Measurements from ENCODE around the gene YIF1A.
"Not testable (repeated sequence)": the region's sequence is repeated elsewhere in the genome, so short reads cannot be mapped to it uniquely, and the experiment has no call there.

YIF1A gene

DNA sequence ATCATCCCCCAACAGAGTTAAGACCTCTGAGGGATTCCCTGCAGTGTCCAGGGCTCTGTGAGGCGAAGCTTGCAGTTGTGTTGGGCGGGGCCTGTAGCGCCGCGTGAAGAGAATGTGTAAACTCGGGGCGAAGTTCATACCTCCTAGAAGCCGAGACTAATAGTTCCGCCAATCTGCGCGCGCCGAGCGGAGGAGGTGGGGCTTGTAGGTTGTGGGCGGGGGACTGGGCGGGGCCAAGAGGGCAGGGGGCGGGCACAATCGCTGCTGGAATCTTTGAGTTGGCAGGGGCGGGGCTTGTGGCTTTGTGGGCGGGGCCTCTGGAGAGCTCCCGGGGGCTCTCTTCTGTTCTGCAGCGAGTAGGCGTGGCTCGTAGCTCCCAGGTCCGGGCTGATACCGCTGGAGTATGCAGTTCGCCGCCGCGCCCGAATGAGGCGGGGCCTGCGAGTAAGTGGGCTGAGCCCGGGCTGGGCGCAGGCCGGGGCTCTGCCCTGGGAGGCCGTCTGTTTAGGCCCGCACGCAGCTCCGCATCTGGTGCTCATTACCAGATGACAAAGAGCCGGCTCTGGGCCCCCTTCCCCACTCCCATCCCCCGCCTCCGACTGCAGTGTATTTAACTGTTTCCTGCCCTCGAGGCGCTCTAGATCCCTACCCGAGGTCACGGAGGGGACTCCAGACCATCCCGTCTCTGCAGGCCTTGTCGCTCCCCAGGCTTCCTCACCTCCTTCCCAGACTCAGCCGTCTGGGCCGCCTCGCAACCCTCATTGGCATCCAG lies 23.8 kb upstream of the YIF1A start:
- no peaks in the 10 kb centered on the region for H3K9me3 ChIP-seq (ENCODE audit: severe bottlenecking)
- H3K4me3 ChIP-seq (ENCODE audit: low read depth, low read length) = peak overlapping the region; percentile 69
- H3K27ac ChIP-seq = peak overlapping the region; percentile 85
- no peaks in the 10 kb centered on the region for H3K36me3 ChIP-seq
- H3K27me3 ChIP-seq (ENCODE audit: insufficient read depth, low read depth, severe bottlenecking) = no peaks in the 10 kb centered on the region
- DNase-seq = peak; percentile 99
- TF ChIP-seq CTCF (IDR thresholded peaks at IDR 0.05; ENCODE audit: low read depth, low read length) = no peak

GRCh38 chr11:66311965-66312548 lies 23.1 kb upstream of the YIF1A start:
- DNase-seq = peak; percentile 94
- H3K36me3 ChIP-seq = no peaks in the 10 kb centered on the region
- H3K4me3 ChIP-seq (ENCODE audit: low read depth, low read length) = peak overlapping the region; percentile 69
- H3K27me3 ChIP-seq (ENCODE audit: insufficient read depth, low read depth, severe bottlenecking) = no peaks in the 10 kb centered on the region
- no peaks in the 10 kb centered on the region for H3K9me3 ChIP-seq (ENCODE audit: severe bottlenecking)
- H3K27ac ChIP-seq = peak overlapping the region; percentile 81
- no peak; the same call in 1 of the 2 replicates for TF ChIP-seq CTCF (IDR thresholded peaks at IDR 0.05; ENCODE audit: low read depth, low read length)

DNA sequence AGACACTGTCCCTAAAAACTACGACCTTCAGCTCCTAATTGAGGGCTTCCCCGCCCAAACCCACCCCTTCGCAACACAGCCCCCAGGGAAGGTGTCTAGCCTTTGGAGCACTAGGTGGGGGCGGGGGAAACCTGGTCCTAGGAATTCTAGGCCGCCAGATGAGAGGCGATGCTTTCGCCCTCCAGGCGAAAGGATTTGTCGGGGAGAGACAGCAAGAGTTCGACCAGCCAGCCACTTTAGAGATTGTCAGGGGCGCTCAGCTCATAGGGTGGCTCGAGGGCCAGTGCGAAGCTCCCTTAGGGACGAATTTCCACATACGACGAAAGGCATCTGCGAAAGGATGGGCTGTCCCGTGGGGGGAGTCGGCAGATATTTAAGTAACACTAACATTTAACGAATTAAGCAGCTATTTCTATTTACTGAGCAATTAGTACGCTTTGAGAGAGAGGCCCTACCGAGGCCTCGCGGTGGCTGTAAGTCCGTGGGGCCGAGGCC lies 22.6 kb upstream of the YIF1A start:
- H3K9me3 ChIP-seq (ENCODE audit: severe bottlenecking) = no peaks in the 10 kb centered on the region
- TF ChIP-seq CTCF (IDR thresholded peaks at IDR 0.05; ENCODE audit: low read depth, low read length) = peak; percentile 81; the same call in 1 of the 2 replicates
- H3K27me3 ChIP-seq (ENCODE audit: insufficient read depth, low read depth, severe bottlenecking) = no peaks in the 10 kb centered on the region
- DNase-seq = peak; percentile 59
- peak overlapping the region; percentile 69 for H3K4me3 ChIP-seq (ENCODE audit: low read depth, low read length)
- no peaks in the 10 kb centered on the region for H3K36me3 ChIP-seq
- peak overlapping the region; percentile 81 for H3K27ac ChIP-seq

DNA sequence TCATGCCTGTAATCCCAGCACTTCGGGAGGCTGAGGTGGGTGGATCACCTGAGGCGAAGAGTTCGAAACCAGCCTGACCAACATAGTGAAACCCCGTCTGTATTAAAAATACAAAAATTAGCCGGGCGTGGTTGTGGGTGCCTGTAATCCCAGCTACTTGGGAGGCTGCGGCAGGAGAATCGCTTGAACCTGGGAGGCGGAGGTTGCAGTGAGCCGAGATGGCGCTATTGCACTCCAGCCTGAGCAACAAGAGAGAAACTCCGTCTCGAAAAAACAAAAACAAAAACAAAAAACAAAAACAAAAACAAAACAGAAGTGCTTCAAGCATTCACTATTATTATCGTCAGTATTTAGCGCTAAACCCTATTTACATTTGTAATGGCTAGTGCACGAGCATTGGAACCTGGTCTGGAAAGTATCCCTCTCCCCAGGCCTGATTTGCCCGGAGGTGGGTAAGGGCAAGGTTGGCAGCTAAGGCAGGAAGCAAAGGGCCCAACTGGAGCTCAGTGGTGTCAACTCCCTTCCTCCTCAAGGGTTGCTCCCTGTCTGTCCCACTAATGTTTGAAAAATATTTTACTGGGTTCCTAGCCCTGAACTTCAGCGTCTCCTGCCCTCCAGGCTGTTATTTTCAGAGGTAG lies 22.0 kb upstream of the YIF1A start:
- H3K36me3 ChIP-seq; H3K4me3 ChIP-seq (ENCODE audit: low read depth, low read length); H3K9me3 ChIP-seq (ENCODE audit: severe bottlenecking); H3K27me3 ChIP-seq (ENCODE audit: insufficient read depth, low read depth, severe bottlenecking); DNase-seq: not testable (repeated sequence)
- H3K27ac ChIP-seq = peak overlapping the region; percentile 81

- no peaks in the 10 kb centered on the region for H3K27me3 ChIP-seq (ENCODE audit: insufficient read depth, low read depth, severe bottlenecking)
- no peak overlapping the region for H3K4me3 ChIP-seq (ENCODE audit: low read depth, low read length)
- TF ChIP-seq CTCF (IDR thresholded peaks at IDR 0.05; ENCODE audit: low read depth, low read length) = no peak
- H3K27ac ChIP-seq = no peak overlapping the region
- no peak for DNase-seq
- no peaks in the 10 kb centered on the region for H3K9me3 ChIP-seq (ENCODE audit: severe bottlenecking)
- no peaks in the 10 kb centered on the region for H3K36me3 ChIP-seq
These were observed 21.4 kb upstream of the YIF1A start for GRCh38 chr11:66310324-66310723.

- H3K4me3 ChIP-seq (ENCODE audit: low read depth, low read length) = no peak overlapping the region
- no peaks in the 10 kb centered on the region for H3K9me3 ChIP-seq (ENCODE audit: severe bottlenecking)
- H3K27me3 ChIP-seq (ENCODE audit: insufficient read depth, low read depth, severe bottlenecking) = no peaks in the 10 kb centered on the region
- no peak for TF ChIP-seq CTCF (IDR thresholded peaks at IDR 0.05; ENCODE audit: low read depth, low read length)
- DNase-seq = no peak
- no peak overlapping the region for H3K27ac ChIP-seq
- H3K36me3 ChIP-seq = no peaks in the 10 kb centered on the region
These were observed 20.5 kb upstream of the YIF1A start for GRCh38 chr11:66309475-66309874.

Measured in WERI-Rb-1 (cell line).